Coronary artery (tissue), 2 donors: ENCODE measurements around the gene TRABD2B.

Source experiments
- DNase-seq: peaks from one replicate; pipeline ENCODE4 v3.0.0-alpha.2; 2017; ENCODE audit warnings: low spot score
- H3K27ac ChIP-seq, 2 donors: fragments of 200-600 bp; sonication (generic); one replicate each; pipeline ENCODE4 v1.5.1; 2016 to 2019
- H3K4me3 ChIP-seq: fragments of 200-600 bp; sonication (generic); 2 replicates; pipeline ENCODE4 v1.5.1; 2016; ENCODE audit warnings: mild to moderate bottlenecking, moderate library complexity
- CTCF ChIP-seq: fragments of 200-600 bp; sonication (generic); IDR thresholded peaks from one replicate; pipeline ENCODE4 v1.5.1; 2019; ENCODE audit warnings: antibody characterized with exemption

TRABD2B gene

DNA sequence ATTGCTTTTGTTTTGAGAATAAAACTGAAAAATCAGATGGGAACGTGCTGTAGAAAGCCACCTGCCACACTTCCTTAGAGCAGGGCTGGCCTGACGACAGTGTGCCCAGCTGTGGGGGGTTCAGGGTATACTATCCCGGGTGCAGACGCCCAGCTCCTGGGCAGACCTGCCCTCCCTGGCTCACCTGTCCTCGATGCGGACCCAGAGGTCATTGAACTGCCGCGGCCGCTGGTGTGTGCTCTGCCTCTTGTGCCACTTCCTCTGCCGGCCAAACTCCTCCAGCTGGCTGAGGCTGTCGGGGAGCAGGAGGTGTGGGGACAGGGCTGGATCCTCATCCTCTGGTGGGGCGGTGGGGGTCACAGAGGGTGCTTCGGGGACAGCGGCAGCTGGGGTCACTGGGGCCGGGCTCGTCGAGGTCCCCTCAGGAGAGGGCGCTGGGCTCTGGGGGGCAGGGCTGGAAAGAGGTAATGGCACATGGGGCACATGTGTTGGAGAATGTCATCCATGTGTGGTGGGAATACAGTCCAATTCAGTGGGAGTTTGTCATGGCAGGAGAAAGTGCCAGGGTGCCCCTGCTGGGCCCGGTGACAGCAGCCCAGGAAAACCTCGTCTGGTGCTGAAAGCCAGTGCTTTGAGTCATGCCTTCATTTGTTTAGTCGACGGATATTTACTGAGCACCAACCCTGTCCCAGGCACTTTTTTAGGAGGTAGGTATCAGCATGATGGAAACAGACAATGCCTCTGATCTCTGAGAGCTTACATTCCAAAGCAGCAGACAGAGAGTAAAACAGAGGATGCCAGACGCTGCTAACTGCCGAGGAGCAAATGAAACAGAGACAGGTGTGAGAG is 222.0 kb downstream of the TRABD2B start:
- H3K4me3 ChIP-seq = no peak overlapping the region
- H3K27ac ChIP-seq = no peak overlapping the region
- no peak for DNase-seq
- TF ChIP-seq CTCF = no peak

- TF ChIP-seq CTCF = no peak
- no peak for DNase-seq
Measured at GRCh38 chr1:47772960-47773682, 224.1 kb downstream of the TRABD2B start.

GRCh38 chr1:47772281-47772680 is 224.9 kb downstream of the TRABD2B start:
- no peak overlapping the region for H3K27ac ChIP-seq
- TF ChIP-seq CTCF = no peak
- DNase-seq = no peak
- H3K4me3 ChIP-seq = no peak overlapping the region

More at GRCh38 chr1:47772960-47773682, 224.1 kb downstream of the TRABD2B start:
- H3K4me3 ChIP-seq = no peak overlapping the region
- no peak overlapping the region for H3K27ac ChIP-seq

GRCh38 chr1:47771751-47772150 is 225.4 kb downstream of the TRABD2B start:
- no peak overlapping the region for H3K4me3 ChIP-seq
- no peak overlapping the region for H3K27ac ChIP-seq
- TF ChIP-seq CTCF = no peak
- DNase-seq = no peak

GRCh38 chr1:47769983-47770382 is 227.2 kb downstream of the TRABD2B start:
- Histone ChIP-seq H3K27ac (peak overlapping the region; percentile 50 to 65), H3K4me3 (no peak overlapping the region)
- DNase-seq = no peak
- no peak for TF ChIP-seq CTCF

DNA sequence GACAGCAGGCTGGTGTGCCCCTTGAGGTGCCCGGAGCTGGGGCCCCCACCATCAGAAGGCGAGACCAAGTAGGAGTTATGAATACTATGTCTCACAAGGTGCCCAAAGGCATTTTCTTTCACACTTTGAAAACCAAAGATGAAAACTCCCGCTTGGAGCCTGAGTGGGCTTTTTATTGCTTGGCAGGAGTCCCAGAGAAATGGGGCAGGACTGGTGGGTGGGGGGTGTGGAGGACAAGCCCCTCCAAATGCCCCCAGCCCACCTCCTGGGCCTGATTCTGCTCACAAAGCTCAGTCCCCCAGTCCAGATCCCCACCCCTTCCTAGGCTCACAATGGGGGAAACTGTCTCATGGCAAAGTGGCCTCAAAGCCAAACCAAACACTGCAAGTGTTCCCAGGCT is 227.9 kb downstream of the TRABD2B start:
- Histone ChIP-seq H3K27ac (peak overlapping the region; percentile 50 to 65), H3K4me3 (no peak overlapping the region)
- no peak for TF ChIP-seq CTCF
- DNase-seq = no peak
